Trophoblast cell (in vitro differentiated cells and primary cell): Measurements from ENCODE around the gene TOB1.

Source experiments
- DNase-seq, 2 donors: peaks; one replicate each; pipeline ENCODE4 v3.0.0-alpha.2; 2016
- H2AFZ ChIP-seq: 2 replicates; pipeline ENCODE4 v1.6.1; 2013; ENCODE audit warnings: low read length, moderate library complexity, mild to moderate bottlenecking; ENCODE audit not compliant: insufficient read depth, poor library complexity
- H2AK5ac ChIP-seq: 2 replicates; pipeline ENCODE4 v1.6.1; 2013; ENCODE audit warnings: mild to moderate bottlenecking, low read length
- H2BK120ac ChIP-seq: 2 replicates; pipeline ENCODE4 v1.6.1; 2013; ENCODE audit warnings: low read length, mild to moderate bottlenecking, moderate library complexity; ENCODE audit not compliant: insufficient read depth, poor library complexity
- H2BK12ac ChIP-seq: 2 replicates; pipeline ENCODE4 v1.6.1; 2013; ENCODE audit warnings: mild to moderate bottlenecking, low read length, moderate library complexity
- H2BK5ac ChIP-seq: 2 replicates; pipeline ENCODE4 v1.6.1; 2013; ENCODE audit warnings: low read length, low read depth, moderate library complexity, mild to moderate bottlenecking; ENCODE audit not compliant: poor library complexity
- H3K14ac ChIP-seq: 2 replicates; pipeline ENCODE4 v1.6.1; 2013; ENCODE audit warnings: mild to moderate bottlenecking, low read length
- H3K18ac ChIP-seq: 2 replicates; pipeline ENCODE4 v1.6.1; 2013; ENCODE audit warnings: mild to moderate bottlenecking, low read length
- H3K23ac ChIP-seq: 2 replicates; pipeline ENCODE4 v1.6.1; 2013; ENCODE audit warnings: low read length
- H3K27ac ChIP-seq: 2 replicates; pipeline ENCODE4 v1.5.1; 2013; ENCODE audit warnings: low read depth, mild to moderate bottlenecking, inconsistent platforms, low read length, moderate library complexity
- H3K27me3 ChIP-seq: 2 replicates; pipeline ENCODE4 v1.6.1; 2013; ENCODE audit warnings: inconsistent platforms, mild to moderate bottlenecking, low read length, moderate library complexity; ENCODE audit not compliant: insufficient read depth
- H3K36me3 ChIP-seq, 2 experiments: 1 replicate in 1 of 2; 2 replicates in 1 of 2; pipeline ENCODE4 v1.6.1; 2013; ENCODE audit warnings: low read length in 2 of 2, mild to moderate bottlenecking in 2 of 2, moderate library complexity in 1 of 2; ENCODE audit not compliant: insufficient read depth in 2 of 2, control insufficient read depth in 1 of 2
- H3K4ac ChIP-seq: 2 replicates; pipeline ENCODE4 v1.6.1; 2013; ENCODE audit warnings: low read depth, mild to moderate bottlenecking, low read length, moderate library complexity
- H3K4me1 ChIP-seq, 2 experiments: 1 replicate in 1 of 2; 2 replicates in 1 of 2; pipeline ENCODE4 v1.6.1; 2013; ENCODE audit warnings: low read length in 2 of 2, mild to moderate bottlenecking in 2 of 2, moderate library complexity in 1 of 2; ENCODE audit not compliant: insufficient read depth in 2 of 2, control insufficient read depth in 1 of 2
- H3K4me2 ChIP-seq: 2 replicates; pipeline ENCODE4 v1.6.1; 2013; ENCODE audit warnings: inconsistent platforms, mild to moderate bottlenecking, low read length, moderate library complexity
- H3K4me3 ChIP-seq: 2 replicates; pipeline ENCODE4 v1.5.1; 2013; ENCODE audit warnings: mild to moderate bottlenecking, low read depth, low read length, inconsistent platforms
- H3K79me1 ChIP-seq: one replicate; pipeline ENCODE4 v1.6.1; 2013; ENCODE audit warnings: low read length
- H3K79me2 ChIP-seq: 2 replicates; pipeline ENCODE4 v1.6.1; 2013; ENCODE audit warnings: low read length, mild to moderate bottlenecking; ENCODE audit not compliant: control insufficient read depth, insufficient read depth, poor library complexity
- H3K9ac ChIP-seq: 2 replicates; pipeline ENCODE4 v1.6.1; 2013; ENCODE audit warnings: mild to moderate bottlenecking, low read length
- H3K9me3 ChIP-seq: 2 replicates; pipeline ENCODE4 v1.6.1; 2013; ENCODE audit warnings: low read depth, mild to moderate bottlenecking, control low read depth, inconsistent platforms, low read length; ENCODE audit not compliant: insufficient read depth
- H4K12ac ChIP-seq: 2 replicates; pipeline ENCODE4 v1.6.1; 2013; ENCODE audit warnings: low read depth, mild to moderate bottlenecking, low read length, moderate library complexity
- H4K8ac ChIP-seq: 2 replicates; pipeline ENCODE4 v1.6.1; 2013; ENCODE audit warnings: low read depth, mild to moderate bottlenecking, low read length, moderate library complexity
- H4K91ac ChIP-seq: one replicate; pipeline ENCODE4 v1.6.1; 2013; ENCODE audit warnings: low read depth, mild to moderate bottlenecking, low read length, moderate library complexity
- WGBS: extraction: QIAGEN DNeasy Blood & Tissue Kit; methylation state at CpG from one replicate; pipeline ENCODE4 v1.1.7; 2013; ENCODE audit warnings: missing lambda C conversion rate; ENCODE audit not compliant: insufficient read length, insufficient coverage; ENCODE audit errors: extremely low coverage; 5-methylcytosine and 5-hydroxymethylcytosine counted together

TOB1 gene

GRCh38 chr17:50884439-50885311, 18.5 kb upstream of the TOB1 start:
- no peak overlapping the region for H2BK5ac ChIP-seq
- no peaks in the 10 kb centered on the region for H3K36me3 ChIP-seq
- no peak overlapping the region for H2AFZ ChIP-seq
- H3K4me1 ChIP-seq = peaks cover 12 to 20% of the 10 kb centered on the region in 2 experiments
- DNase-seq = no peak
- no peak overlapping the region for H3K18ac ChIP-seq
- no peaks in the 10 kb centered on the region for H3K79me2 ChIP-seq
- peak overlapping the region; percentile 34 for H3K23ac ChIP-seq
- H3K4me2 ChIP-seq = no peak overlapping the region
- peak overlapping the region; percentile 24 for H4K8ac ChIP-seq
- no peak overlapping the region for H2BK12ac ChIP-seq
- no peak overlapping the region for H2AK5ac ChIP-seq
- peak overlapping the region; percentile 5 for H4K91ac ChIP-seq
- no peak overlapping the region for H3K9ac ChIP-seq
- H3K9me3 ChIP-seq = no peaks in the 10 kb centered on the region
- no peak overlapping the region for H2BK120ac ChIP-seq
- no peak overlapping the region for H4K12ac ChIP-seq
- H3K4me3 ChIP-seq = peak overlapping the region; percentile 13
- peaks cover 2% of the 10 kb centered on the region for H3K79me1 ChIP-seq
- no peak overlapping the region for H3K4ac ChIP-seq
- no peaks in the 10 kb centered on the region for H3K27me3 ChIP-seq
- no peak overlapping the region for H3K27ac ChIP-seq
- WGBS = no CpG with 5 or more reads among the region's 8 CpGs
- no peak overlapping the region for H3K14ac ChIP-seq

GRCh38 chr17:50883850-50884438, 17.8 kb upstream of the TOB1 start:
- Histone ChIP-seq H4K8ac (peak overlapping the region; percentile 24), H3K4me2 (no peak overlapping the region), H3K79me2 (no peaks in the 10 kb centered on the region), H3K36me3 (no peaks in the 10 kb centered on the region), H2AK5ac (no peak overlapping the region), H3K9ac (no peak overlapping the region), H2BK12ac (no peak overlapping the region), H3K9me3 (no peaks in the 10 kb centered on the region), H3K79me1 (peaks cover 2% of the 10 kb centered on the region), H3K4me1 (peaks cover 12 to 20% of the 10 kb centered on the region in 2 experiments), H2BK120ac (no peak overlapping the region), H3K27me3 (no peaks in the 10 kb centered on the region), H2BK5ac (no peak overlapping the region), H4K12ac (no peak overlapping the region), H3K23ac (no peak overlapping the region), H3K14ac (no peak overlapping the region), H3K18ac (no peak overlapping the region), H3K4me3 (no peak overlapping the region), H2AFZ (peak overlapping the region; percentile 8), H4K91ac (no peak overlapping the region), H3K4ac (no peak overlapping the region), H3K27ac (no peak overlapping the region)
- no CpG with 5 or more reads among the region's 5 CpGs for WGBS
- DNase-seq = no peak

DNA sequence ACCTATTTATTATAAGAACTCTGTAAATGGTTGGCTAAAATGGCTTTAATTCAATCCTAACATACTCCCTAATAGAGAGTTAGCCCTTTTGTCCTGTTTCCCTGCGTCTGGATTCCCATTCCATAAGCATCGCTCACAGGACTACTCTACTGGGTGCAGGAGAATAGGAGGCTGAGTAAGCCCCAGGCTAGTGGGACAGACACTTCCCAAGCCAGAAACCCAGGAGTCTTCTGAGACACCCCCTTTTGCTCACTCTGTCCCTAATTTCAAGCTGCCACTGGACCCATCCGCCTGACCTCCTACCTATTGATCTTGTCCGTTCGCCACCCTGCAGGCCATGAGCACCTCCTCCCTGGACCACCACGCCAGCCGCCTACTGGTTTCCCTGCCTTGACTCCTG, 16.7 kb upstream of the TOB1 start:
- Histone ChIP-seq H2AFZ (no peak overlapping the region), H4K12ac (no peak overlapping the region), H3K27me3 (no peaks in the 10 kb centered on the region), H2BK12ac (no peak overlapping the region), H3K79me2 (no peaks in the 10 kb centered on the region), H2BK5ac (no peak overlapping the region), H2BK120ac (no peak overlapping the region), H3K36me3 (no peaks in the 10 kb centered on the region), H3K23ac (no peak overlapping the region), H4K8ac (no peak overlapping the region), H3K14ac (no peak overlapping the region), H3K18ac (peak overlapping the region; percentile 82), H4K91ac (no peak overlapping the region), H3K4me3 (no peak overlapping the region), H3K27ac (peak overlapping the region; percentile 37), H3K4ac (no peak overlapping the region), H3K79me1 (peaks cover 2% of the 10 kb centered on the region), H3K4me2 (no peak overlapping the region), H2AK5ac (no peak overlapping the region), H3K9me3 (no peaks in the 10 kb centered on the region), H3K9ac (no peak overlapping the region), H3K4me1 (peaks cover 12 to 18% of the 10 kb centered on the region in 2 experiments)
- peak; percentile 27 to 30 for DNase-seq
- no CpG with 5 or more reads among the region's 7 CpGs for WGBS

DNA sequence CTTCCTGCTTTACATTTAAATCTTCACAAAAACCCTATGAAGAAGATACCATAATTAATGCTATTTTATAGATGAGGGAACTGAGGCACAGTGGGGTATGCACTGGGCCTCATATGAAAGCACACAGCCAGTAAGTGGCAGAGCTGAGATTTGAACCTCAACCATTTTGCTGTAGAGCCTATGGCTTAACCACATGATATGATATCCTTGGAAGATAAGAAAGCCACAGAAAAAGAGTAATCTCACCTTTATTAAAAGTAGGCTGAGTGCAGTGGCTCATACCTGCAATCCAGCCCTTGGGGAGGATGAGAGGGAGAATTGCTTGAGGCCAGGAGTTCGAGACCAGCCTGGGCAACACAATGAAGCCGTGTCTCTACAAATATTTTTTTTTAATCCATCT, 15.0 kb upstream of the TOB1 start:
- no peak for DNase-seq
- no peak overlapping the region for H3K4me3 ChIP-seq
- H3K23ac ChIP-seq = no peak overlapping the region
- no peaks in the 10 kb centered on the region for H3K36me3 ChIP-seq
- WGBS = no CpG with 5 or more reads among the region's 2 CpGs
- no peak overlapping the region for H2AK5ac ChIP-seq
- H3K27me3 ChIP-seq = no peaks in the 10 kb centered on the region
- H4K12ac ChIP-seq = no peak overlapping the region
- H4K8ac ChIP-seq = no peak overlapping the region
- H3K4me1 ChIP-seq = peaks cover 12 to 13% of the 10 kb centered on the region in 2 experiments
- H3K79me2 ChIP-seq = no peaks in the 10 kb centered on the region
- no peak overlapping the region for H3K18ac ChIP-seq
- no peak overlapping the region for H2AFZ ChIP-seq
- no peak overlapping the region for H3K4me2 ChIP-seq
- H3K9ac ChIP-seq = no peak overlapping the region
- no peak overlapping the region for H3K4ac ChIP-seq
- no peak overlapping the region for H3K14ac ChIP-seq
- H2BK12ac ChIP-seq = no peak overlapping the region
- H3K27ac ChIP-seq = no peak overlapping the region
- H2BK120ac ChIP-seq = no peak overlapping the region
- H2BK5ac ChIP-seq = no peak overlapping the region
- peaks cover 2% of the 10 kb centered on the region for H3K79me1 ChIP-seq
- H3K9me3 ChIP-seq = no peaks in the 10 kb centered on the region
- H4K91ac ChIP-seq = no peak overlapping the region
